T47D (cell line): ENCODE data around the gene XPO4.

Experiments
- DNase-seq, 2 experiments: peaks; one replicate each; pipeline versions ENCODE4 v3.0.0 to v3.0.0-alpha.2; 2011 to 2012; ENCODE audit warnings: low read depth in 1 of 2, low spot score in 1 of 2
- JUND ChIP-seq: IDR thresholded peaks from 2 replicates; pipeline ENCODE4 v1.6.1; 2012; ENCODE audit warnings: low read depth
- in situ Hi-C: cut with HindIII; loops from 2 replicates; pipeline ENCODE4 v1.10.0; 2016; ENCODE audit warnings: low sequenced_read_pairs, low pct_unique_long_range_greater_than_20kb

XPO4 gene

DNA sequence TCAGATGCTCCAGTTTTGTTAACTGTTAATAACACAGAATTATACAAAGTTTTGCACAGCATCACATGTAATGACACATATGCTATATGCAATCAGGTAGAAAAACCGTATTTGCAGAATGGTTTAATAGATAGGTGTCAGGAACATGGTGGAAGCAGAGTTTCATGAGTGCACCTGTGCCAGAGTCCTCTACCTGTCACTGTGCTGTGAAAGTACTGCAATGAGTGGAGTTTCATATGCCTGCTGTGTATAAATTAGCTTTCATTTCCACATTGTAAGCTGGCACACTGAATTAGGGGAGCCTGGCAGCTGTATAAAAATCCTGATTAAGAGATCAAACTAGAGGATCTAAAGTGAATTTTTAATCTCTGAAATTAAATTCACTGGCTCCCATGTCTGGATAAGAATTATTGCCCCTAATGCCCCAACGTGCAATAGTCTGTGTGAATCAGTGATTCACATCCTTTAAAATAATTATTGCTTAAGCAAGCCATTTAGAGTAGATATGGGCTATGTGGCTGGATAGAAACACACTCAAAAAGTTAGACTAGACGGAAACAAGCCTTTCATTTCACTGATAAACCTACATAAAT lies 120.3 kb downstream of the XPO4 start:
- DNase-seq: no peak
- in situ Hi-C loops: no loop called here
- TF ChIP-seq JUND: no peak

DNA sequence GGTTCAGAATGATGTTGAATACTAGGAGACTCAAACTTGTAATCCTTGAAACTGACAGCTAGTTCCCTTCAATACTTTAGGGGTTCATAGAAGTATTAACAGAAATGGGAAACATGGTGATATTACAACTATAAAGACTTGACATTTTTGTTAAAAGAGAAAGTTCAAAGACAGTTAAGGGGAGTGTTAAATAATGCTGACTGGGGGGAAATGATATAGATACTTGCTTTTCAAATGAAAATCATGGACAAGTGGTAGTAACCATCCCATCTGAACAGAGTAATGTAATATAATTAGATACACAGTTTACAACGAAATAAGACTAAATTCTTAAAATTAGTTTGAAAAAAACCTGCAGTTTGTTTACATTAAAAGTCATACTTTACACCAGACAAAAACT lies 122.2 kb downstream of the XPO4 start:
- TF ChIP-seq JUND: no peak
- no peak for DNase-seq
- in situ Hi-C loops: no loop called here

DNA sequence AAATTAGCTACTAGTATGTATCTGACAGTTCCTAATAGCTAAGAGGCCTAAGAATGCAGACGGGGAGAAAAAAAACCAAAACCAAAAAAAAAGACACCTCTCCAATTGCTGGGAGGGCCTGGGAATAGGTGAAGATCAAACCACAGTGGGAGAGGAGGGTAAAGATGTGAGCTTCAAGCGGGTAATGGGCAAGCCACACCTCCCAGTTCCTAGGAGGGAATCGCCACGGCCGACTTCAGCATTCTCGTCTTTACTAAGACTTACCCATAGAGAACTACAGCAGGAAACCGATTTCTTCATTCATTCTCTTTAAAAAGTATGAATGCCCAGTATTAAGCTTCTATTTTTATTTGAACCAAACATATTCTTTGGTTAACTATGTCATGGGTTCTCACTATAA lies 123.1 kb downstream of the XPO4 start:
- no peak for TF ChIP-seq JUND
- DNase-seq: no peak
- in situ Hi-C loops: no loop called here

DNA sequence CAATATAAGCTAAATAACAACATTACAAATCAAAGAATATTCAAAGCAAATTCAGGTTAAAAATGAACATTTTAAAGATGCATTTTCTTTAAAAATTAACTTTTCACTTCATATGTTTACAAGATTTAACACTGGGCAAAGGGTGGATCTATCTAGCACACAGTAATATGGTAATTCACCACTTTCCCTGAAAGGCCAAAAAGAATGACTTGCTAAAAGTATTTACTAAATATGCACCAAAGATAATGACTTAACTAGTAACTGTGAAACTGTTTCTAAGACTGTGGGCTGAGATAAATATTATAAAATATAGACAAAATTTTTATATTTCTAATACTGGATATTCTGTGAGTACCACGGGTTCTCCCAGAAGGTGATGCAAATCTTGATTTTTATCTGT lies 124.2 kb downstream of the XPO4 start:
- in situ Hi-C loops: no loop called here
- no peak for DNase-seq
- TF ChIP-seq JUND: no peak

DNA sequence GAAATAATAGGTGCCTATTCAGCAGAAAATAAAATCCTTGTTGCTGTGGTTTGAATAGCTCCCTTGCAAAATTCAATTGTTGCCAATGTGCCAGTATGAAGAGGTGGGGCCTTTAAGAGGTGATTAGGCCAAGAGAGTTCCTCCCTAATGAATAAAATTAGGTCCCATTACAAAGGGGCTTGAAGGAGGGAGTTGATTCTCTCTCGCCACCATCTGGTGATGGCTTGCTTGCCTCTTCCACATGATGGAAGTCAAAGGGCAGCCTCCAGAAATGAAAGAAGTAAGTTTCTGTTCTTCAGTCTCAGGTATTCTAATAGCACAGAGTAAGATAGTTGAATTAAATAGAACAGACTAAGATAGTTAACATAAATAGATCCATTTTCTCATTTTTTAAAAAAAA lies 125.8 kb downstream of the XPO4 start:
- in situ Hi-C loops: no loop called here
- DNase-seq: no peak
- TF ChIP-seq JUND: no peak

DNA sequence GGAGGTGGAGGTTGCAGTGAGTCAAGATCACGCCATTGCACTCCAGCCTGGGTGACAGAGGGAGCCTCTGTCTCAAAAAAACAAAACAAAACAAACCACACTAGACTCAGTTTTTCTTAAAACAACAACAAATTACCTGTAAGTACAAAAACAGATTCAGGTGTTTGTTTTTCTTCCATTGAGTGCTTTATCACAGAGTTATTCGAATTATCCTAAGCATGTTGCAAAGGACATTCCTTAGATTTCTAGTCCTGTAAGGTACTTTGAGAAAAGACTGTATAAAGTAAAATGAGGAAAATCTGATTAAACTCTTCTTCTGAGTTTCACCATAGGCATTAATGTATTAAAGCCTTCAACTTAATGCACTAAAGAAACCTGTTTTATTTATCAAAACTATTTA lies 126.6 kb downstream of the XPO4 start:
- in situ Hi-C loops: no loop called here
- TF ChIP-seq JUND: no peak

DNA sequence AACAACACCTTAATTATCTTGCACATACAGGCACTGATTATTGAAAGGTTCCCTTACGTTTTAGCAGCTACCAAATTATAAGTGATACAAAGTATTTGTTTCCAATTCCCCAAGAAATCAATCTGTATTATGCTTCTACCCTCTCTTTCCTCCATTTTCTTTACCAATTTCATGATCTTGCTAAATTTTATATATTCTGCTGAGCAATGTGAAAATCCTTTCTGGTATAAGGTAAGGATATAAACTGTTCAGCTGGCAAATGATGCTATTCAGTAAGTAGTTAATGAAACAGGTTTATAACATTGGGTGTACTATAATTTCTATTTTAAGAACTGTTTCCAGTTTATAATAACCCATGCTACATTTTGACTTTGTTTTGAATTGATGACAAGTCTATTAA lies 127.8 kb downstream of the XPO4 start:
- no peak for DNase-seq
- no peak for TF ChIP-seq JUND
- in situ Hi-C loops: no loop called here

More for the DNA sequence above, 126.6 kb downstream of the XPO4 start:
- no peak for DNase-seq

DNA sequence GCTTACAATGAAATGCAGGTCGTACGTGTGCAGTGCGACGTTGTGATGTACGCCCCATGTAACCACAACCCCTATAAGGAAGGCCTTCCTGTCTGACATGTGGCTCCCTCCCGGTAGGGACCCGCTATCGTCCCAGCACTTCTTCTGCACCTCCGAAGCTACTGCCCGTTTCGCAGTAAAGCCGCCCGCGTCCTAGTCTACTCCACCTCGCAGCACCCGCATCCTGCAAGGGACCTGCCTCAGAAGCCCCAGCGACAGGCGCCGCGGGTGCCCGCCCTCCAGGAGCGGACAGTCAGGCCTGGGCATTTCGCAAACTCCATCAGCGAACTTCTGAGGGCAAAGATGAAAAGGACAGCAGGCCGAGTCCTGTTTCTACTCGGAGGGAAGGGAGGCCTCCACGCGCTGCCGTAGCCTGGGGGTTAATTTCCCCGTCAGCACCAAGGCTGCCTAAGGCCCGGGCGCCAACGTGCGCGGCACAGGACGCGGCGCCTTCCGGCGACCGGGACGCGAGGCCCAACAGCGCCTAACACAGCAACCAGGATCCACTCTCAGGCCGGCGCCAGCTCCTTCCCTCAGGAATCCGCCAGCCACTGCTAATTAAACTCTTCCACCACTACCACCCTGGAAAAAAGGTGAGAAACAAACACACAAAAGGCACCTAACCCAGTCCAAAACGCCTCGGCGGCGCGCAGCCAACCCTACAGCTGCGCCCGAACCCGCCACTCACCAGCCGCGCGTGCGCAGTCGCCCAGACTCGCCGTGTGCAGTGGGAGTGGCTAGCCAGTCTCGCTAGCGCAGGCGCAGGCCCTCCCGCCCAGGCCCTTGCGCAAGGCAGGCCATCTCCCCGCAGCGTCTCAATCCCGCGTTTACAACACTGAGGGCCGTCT lies 129.1 kb downstream of the XPO4 start, which contains the start of gene EEF1AKMT1:
EEF1AKMT1 (minus strand) TSS at position 768 of the 887 bp plus-strand sequence. CDS start 16,363 bp downstream, outside the sequence.
- in situ Hi-C loops: no loop called here
- DNase-seq: peak; percentile 26 to 92
- no peak for TF ChIP-seq JUND

DNA sequence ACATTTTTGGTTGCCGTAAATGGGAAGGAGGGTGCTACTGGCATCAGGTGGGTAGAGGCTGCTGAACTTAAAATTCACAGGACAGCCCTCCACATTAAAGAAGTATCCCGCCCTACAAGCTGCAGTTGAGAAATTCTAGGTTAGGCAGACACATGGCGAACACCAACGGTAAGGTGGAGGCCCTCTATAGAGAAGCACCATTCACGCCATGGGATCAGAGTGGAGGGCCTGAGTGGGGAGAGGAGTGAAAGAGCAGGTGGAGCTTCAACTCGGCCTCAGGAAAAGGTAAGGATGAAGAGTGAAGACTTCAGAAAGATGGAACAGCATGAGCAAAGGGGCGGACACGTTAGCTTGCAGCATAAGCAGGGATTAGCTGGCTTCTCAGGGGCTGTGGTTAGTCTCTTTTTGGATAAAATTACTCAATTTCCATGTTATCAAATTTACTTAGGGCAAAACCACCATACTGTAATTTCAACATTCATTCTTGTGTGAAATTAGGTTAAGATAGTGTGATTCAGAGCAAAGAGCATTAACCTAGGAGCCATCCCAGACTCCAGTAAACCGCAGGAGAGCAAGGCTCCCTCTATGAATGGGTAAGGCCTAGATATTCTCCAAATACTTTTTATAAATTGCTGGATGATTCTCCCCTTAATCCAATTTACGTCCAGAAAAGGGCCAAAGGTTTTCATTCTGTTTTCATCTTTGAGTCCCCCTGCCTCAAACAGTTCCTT lies 130.0 kb downstream of the XPO4 start:
- TF ChIP-seq JUND: no peak
- DNase-seq: no peak
- in situ Hi-C loops: no loop called here

DNA sequence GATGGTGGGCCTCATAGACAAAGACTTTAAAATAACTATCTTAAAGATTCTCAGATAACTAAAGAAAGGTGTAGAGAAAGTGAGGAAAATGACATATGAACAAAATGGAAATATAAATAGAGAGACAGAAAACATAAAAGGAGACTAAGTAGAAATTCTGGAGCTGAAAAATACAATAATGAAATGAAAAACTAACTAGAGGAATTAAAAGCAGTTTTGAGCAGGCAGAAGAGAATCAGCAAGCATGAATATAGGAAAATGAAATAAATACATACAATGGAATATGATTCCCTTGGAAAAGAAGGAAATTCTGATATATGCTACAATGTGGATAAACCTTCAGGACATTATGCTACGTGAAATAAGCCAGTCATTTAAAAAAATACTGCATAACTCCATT lies 132.7 kb downstream of the XPO4 start:
- DNase-seq: no peak
- TF ChIP-seq JUND: no peak
- in situ Hi-C loops: no loop called here

DNA sequence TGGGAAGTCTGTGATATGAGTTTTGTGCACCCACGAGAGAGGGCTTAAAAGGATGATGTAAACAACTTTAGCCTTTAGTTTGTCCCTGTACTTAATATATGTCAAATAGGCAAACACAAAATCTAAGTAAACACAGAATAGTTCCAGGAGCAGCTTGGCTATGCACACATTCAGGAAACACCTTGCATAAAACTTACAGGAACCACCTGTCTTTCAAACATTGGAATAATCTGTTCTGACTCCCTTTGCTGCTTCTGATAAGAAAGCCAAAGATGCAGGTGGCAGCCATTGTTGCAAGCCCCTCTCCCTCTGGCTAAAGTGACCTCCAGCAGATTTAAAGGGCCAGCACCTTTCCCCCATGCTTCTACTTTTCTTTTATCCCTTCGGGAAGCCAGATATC lies 133.5 kb downstream of the XPO4 start:
- no peak for DNase-seq
- in situ Hi-C loops: no loop called here
- TF ChIP-seq JUND: no peak

DNA sequence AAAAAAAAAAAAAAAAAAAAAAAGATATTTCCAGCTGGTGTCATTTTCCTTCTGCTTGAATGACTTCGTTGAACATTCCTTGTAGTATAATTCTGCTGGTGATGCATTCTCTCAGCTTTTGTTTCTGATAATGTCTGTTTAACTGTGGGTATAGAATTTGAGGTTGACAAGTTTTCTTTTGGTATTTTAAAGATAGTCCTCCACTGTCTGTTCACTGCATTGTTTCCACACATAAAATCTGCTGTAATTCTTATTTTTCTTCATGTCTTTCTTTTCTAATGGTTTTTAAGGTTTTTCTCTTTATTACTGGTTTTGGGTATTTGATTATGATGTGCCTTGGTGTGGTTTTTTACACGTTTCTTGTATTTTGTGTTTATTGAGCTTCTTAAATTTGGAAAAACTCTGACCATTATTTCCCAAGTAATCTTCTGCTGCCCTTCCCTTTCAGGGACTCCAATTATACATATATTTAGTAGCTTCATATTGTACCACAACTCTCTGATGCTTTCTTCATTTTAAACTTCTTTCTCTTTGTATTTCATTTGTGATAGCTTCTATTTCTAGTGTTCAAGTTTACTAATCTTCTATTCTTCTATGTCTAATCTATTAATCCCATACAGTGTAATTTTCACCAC lies 135.1 kb downstream of the XPO4 start:
- in situ Hi-C loops: no loop called here
- DNase-seq: no peak

More for the DNA sequence above, 135.1 kb downstream of the XPO4 start:
- no peak for TF ChIP-seq JUND
